Measurements from ENCODE around the gene MTFMT. TPM values are rescaled to one million over a fixed set of nuclear protein-coding genes. Genes with fewer than 3 reads are reported as not detected.

MTFMT gene
- total RNA-seq, 2 experiments from 2014 or later, result 20.2 to 22.8 TPM

DNA sequence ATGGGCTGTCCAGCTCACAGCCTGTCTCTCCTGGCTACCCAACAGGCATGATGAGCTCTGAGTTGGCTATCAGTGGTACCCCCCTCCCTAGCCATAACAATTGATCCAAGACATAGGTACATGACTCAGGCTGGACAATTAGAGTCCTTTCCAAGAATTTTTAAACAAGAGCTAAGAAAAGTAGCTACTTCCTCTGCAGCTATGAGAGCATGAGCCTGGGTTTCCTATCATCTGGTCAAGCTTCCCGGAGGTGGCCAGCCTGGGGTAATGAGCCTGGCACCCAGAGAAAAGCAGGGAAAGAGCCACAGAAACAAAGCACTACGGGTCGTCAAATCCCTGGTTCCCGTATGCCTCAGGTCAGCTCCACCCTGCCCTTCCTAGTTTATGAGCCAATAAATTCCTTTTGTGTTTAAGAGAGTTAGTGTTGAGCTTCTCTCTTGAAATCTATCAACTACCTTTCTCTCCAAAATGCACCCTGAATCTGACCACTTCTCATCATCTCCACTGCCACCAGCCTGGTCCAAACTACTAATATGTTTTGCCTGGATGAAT is 13.4 kb upstream of the MTFMT start:
- no peaks in the 10 kb centered on the region for H3K4me1 Mint-ChIP-seq
- no peak for DNase-seq
- no peak for ATAC-seq
- H3K27ac Mint-ChIP-seq, result no peak overlapping the region
- H3K27me3 Mint-ChIP-seq, result no peaks in the 10 kb centered on the region
- CTCF ChIA-PET, result interaction anchor here (0.6 to 2.2 kb wide), 6 partner anchors 9 to 241 kb away, joined by 3 to 18 read pairs (median 4); no protein-coding TSS in a partner anchor
- no peaks in the 10 kb centered on the region for H3K9me3 Mint-ChIP-seq (ENCODE audit: low read depth)
- H3K36me3 Mint-ChIP-seq, result no peaks in the 10 kb centered on the region
- no peak overlapping the region for H3K4me3 Mint-ChIP-seq

DNA sequence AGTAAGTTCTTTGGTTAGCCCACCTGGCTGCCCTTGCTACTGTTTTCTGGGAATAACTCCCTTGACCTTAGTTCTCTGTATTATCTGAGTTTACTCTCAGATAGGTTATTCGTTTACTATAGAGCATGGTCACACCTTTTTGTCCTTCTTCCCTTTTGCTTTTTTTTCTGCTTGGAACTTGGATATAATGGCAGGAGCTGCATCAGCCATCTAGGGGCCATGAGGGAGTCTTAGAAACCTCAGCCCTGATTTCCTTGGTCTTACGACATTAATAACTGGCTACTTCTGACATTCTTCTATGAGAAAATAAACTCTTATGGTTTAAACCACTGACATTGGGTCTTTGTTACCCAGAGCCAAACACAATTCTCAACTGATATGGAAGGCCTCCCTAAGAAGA is 12.3 kb upstream of the MTFMT start:
- Mint-ChIP-seq H3K27ac (no peak overlapping the region), H3K27me3 (no peaks in the 10 kb centered on the region), H3K36me3 (no peaks in the 10 kb centered on the region), H3K4me1 (no peaks in the 10 kb centered on the region), H3K4me3 (no peak overlapping the region), H3K9me3 (ENCODE audit: low read depth) (no peaks in the 10 kb centered on the region)
- no peak for DNase-seq
- CTCF ChIA-PET, result interaction anchor here (1.3 to 1.9 kb wide), 3 partner anchors 8 to 37 kb away, joined by 3 to 9 read pairs (median 5); no protein-coding TSS in a partner anchor
- ATAC-seq, result no peak

DNA sequence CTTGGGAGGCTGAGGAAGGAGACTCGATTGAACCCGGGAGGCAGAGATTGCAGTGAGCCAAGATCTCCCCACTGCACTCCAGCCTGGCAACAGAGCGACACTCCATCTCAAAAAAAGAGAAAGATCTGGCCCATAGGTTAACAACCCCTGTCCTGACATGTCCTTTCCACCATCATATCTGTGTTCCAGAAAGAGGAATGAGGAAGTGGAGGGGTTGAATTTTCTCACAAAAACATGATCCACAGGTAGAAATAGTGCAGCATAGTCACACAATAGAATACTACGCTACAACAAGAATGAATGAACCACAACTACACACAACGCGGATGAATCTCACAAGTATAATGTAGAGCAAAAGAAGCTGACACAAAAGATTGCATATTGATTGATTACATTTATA is 11.0 kb upstream of the MTFMT start:
- no peaks in the 10 kb centered on the region for H3K36me3 Mint-ChIP-seq
- no peak overlapping the region for H3K27ac Mint-ChIP-seq
- no peaks in the 10 kb centered on the region for H3K4me1 Mint-ChIP-seq
- no peak overlapping the region for H3K4me3 Mint-ChIP-seq
- DNase-seq (no peak), ATAC-seq (no peak)
- CTCF ChIA-PET, result interaction anchor here (0.9 kb wide), 1 partner anchor 61 kb away, joined by 3 read pairs; no protein-coding TSS in a partner anchor
- H3K9me3 Mint-ChIP-seq (ENCODE audit: low read depth), result no peaks in the 10 kb centered on the region
- H3K27me3 Mint-ChIP-seq, result no peaks in the 10 kb centered on the region

DNA sequence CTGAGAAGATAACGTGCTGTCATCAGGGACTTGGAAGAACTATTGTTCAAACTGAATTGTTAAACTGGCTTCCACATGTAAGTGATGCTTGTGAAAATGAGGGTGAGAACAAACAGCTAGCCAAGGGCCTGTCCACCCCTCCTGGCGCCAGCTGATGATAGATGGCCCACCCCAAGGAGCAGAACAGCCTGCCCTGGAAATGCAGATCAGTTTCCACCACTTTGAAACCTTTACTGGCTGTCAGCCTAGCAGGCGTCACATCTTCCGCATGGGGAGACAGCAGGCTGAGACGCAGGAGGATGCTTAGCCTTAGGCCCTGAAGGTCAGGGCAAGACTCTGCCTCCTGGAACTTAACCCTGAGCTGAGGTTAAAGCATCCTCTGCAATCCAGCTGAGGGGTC is 9.4 kb upstream of the MTFMT start:
- CTCF ChIA-PET, result interaction anchor here (1.3 kb wide), 1 partner anchor 63 kb away, joined by 3 read pairs; no protein-coding TSS in a partner anchor
- H3K4me1 Mint-ChIP-seq, result peaks cover under 1% of the 10 kb centered on the region
- no peaks in the 10 kb centered on the region for H3K27me3 Mint-ChIP-seq
- ATAC-seq (no peak), DNase-seq (no peak)
- no peaks in the 10 kb centered on the region for H3K9me3 Mint-ChIP-seq (ENCODE audit: low read depth)
- H3K36me3 Mint-ChIP-seq, result no peaks in the 10 kb centered on the region
- no peak overlapping the region for H3K27ac Mint-ChIP-seq
- no peak overlapping the region for H3K4me3 Mint-ChIP-seq

DNA sequence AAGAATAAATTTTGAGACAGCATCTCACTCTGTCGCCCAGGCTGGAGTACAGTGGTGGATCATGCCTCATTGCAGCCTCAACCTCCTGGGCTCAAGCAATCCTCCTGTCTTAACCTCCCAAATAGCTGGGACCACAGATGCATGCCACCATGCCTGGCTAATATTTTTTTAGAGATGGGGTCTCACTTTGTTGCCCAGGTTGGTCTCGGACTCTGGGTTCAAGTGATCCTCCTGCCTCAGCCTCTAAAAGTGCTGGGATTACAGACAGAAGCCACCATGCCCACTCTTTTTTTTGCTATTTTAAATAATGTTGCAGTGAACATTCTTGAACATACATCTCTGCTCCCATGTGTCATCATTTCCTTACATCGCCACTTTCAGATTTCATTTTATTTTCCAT is 9.0 kb upstream of the MTFMT start:
- CTCF ChIA-PET, result interaction anchor here (1.3 kb wide), 1 partner anchor 63 kb away, joined by 3 read pairs; no protein-coding TSS in a partner anchor

DNA sequence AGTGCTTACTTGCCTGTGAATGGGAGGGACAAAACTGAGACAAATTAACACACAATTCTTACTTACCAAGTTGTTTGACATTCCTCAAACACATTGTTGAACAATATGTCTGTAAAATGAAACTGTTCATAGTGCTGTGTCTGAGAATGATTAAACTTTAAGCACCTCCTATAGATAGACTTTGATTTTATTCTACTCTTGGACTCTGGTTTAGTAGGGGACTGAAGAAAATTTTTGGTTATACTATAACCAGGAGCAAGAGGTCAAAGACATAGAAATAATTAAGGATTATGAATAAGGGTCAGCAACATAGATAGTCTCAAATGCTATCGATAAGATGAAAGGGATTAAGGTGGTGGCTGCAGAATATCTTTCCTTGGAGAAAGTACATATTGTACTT is 7.9 kb upstream of the MTFMT start:
- H3K4me3 Mint-ChIP-seq, result no peak overlapping the region
- no peak for DNase-seq
- no peak for ATAC-seq
- H3K36me3 Mint-ChIP-seq, result no peaks in the 10 kb centered on the region
- CTCF ChIA-PET, result no interaction called here
- H3K27ac Mint-ChIP-seq, result no peak overlapping the region
- H3K4me1 Mint-ChIP-seq, result peaks cover 9% of the 10 kb centered on the region
- H3K9me3 Mint-ChIP-seq (ENCODE audit: low read depth), result no peaks in the 10 kb centered on the region
- H3K27me3 Mint-ChIP-seq, result peaks cover 7% of the 10 kb centered on the region

More for the DNA sequence above, 9.0 kb upstream of the MTFMT start:
- no peaks in the 10 kb centered on the region for H3K27me3 Mint-ChIP-seq
- peaks cover 5% of the 10 kb centered on the region for H3K4me1 Mint-ChIP-seq
- no peak overlapping the region for H3K4me3 Mint-ChIP-seq
- no peak for ATAC-seq
- H3K36me3 Mint-ChIP-seq, result no peaks in the 10 kb centered on the region
- DNase-seq, result no peak
- no peak overlapping the region for H3K27ac Mint-ChIP-seq
- no peaks in the 10 kb centered on the region for H3K9me3 Mint-ChIP-seq (ENCODE audit: low read depth)

DNA sequence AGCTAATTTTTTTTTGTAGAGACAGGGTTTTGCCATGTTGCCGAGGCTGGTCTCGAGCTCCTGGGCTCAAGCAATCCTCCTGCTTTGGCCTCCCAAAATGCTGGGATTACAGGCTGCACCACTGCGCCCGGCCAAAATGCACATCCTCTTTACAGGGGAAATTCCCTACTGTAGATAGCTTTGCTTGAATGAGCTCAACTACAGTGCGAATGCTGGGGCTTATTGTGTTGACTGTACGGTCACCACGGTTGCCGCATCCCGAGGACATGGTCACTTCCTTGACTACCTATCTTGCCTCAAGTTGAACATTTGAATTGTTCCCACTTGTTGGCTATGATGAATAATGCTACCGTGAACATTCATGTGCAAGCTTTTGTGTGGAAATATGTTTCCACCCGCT is 5.3 kb upstream of the MTFMT start:
- Mint-ChIP-seq H3K27ac (no peak overlapping the region), H3K36me3 (no peaks in the 10 kb centered on the region), H3K4me3 (no peak overlapping the region), H3K27me3 (peaks cover 20% of the 10 kb centered on the region), H3K9me3 (ENCODE audit: low read depth) (no peaks in the 10 kb centered on the region), H3K4me1 (peaks cover 11% of the 10 kb centered on the region)
- CTCF ChIA-PET, result interaction anchor here (1.0 to 2.3 kb wide), 13 partner anchors 8 to 350 kb away, joined by 3 to 16 read pairs (median 6); partner anchors contain the start of genes PARP16 and PDCD7
- ATAC-seq, result no peak
- DNase-seq, result no peak

DNA sequence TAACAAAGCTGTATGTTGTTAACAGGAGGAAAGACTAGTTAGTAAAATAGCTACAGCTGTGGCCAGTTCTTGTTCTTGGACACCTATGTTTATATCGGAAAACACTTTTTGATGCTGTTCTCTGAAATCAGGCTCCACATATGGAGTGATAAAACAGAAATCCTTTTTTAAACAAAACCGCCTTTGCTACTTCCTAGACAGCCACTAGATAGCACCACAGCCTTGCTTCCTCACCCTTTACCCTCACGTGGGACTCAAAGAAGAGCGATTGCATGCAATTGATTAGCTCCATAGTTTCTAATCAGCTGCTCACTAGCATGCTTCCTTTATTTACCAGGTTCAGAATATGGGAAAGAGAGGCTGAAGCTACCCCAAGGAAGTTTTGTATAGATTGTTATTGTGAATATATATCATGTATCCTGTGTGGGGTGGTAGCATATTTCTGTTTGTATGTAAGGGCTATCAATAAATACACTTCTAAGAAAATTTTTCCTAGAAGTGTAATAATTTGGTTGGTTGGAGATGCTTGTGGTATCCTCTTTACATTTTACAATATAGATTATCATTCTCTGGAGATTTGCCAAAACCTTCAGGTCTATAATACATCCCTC is 4.3 kb upstream of the MTFMT start:
- Mint-ChIP-seq H3K27ac (no peak overlapping the region), H3K4me3 (no peak overlapping the region), H3K36me3 (no peaks in the 10 kb centered on the region), H3K4me1 (peaks cover 11% of the 10 kb centered on the region), H3K9me3 (ENCODE audit: low read depth) (no peaks in the 10 kb centered on the region), H3K27me3 (peaks cover 20% of the 10 kb centered on the region)
- no peak for DNase-seq
- ATAC-seq, result no peak
- CTCF ChIA-PET, result interaction anchor here (0.6 to 2.3 kb wide), 24 partner anchors 9 to 351 kb away, joined by 3 to 16 read pairs (median 5); partner anchors contain the start of genes KBTBD13 and PARP16

DNA sequence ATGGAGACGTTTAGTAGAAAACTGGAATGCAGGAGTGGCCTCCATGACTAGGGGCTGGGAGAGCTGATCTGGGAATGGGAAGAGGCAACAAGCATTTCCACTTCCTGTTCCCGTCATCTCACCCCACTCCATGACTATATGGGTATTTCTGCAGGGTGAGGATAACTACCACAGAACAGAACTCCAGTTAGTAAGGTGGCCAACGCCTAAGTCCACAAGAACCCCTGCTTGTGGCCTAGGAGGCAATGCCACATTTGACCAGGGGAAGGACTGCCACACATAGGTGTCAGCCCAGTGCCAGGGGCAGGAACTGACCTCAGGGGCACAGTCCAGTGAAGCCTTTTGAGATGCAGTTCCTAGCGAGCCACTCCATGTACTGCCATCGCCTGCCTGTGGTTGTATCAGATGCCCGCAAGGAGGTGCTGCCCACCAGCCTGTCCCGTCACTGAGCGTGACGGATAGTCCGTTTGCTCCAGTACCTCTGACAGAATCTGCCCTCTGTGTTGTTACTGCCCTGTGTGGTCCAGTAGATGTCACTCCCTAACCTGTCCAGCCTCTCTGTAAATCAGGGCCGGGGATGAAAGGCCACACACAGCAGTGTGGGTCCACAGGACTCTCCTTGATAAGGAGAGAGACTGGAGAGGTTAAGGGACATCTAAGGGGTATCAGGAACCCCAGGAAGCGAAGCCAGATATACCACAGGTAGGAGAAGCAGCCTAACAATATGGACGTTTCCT is 3.5 kb upstream of the MTFMT start:
- Mint-ChIP-seq H3K36me3 (no peaks in the 10 kb centered on the region), H3K9me3 (ENCODE audit: low read depth) (no peaks in the 10 kb centered on the region), H3K27ac (no peak overlapping the region), H3K4me3 (no peak overlapping the region), H3K27me3 (peaks cover 20% of the 10 kb centered on the region), H3K4me1 (peaks cover 17% of the 10 kb centered on the region)
- ATAC-seq, result peak; percentile 27
- CTCF ChIA-PET, result interaction anchor here (0.9 to 2.3 kb wide), 16 partner anchors 10 to 352 kb away, joined by 3 to 16 read pairs (median 5); partner anchors contain the start of genes KBTBD13 and PARP16
- DNase-seq, result peak; percentile 58

DNA sequence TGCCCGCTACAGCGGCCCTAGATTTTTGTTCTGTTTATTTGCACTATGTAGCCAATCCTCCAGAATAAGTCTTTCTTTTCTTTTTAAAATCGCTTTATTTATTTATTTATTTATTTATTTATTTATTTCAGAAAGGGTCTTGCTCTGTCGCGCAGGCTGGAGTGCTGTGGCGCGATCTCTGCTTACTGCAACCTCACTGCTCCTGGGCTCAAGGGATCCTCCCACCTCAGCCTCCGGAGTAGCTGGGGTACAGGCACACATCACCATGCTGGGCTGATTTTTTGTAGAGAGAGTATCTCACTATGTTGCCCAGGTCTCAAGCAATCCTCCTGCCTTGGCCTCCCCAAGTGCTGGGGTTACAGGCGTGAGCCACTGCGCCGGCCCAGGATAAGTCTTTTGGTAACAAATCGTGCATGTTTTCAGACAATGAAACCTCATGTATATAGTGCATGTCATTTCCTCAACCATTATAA is 333 bp upstream of the MTFMT start:
- H3K27ac Mint-ChIP-seq, result no peak overlapping the region

DNA sequence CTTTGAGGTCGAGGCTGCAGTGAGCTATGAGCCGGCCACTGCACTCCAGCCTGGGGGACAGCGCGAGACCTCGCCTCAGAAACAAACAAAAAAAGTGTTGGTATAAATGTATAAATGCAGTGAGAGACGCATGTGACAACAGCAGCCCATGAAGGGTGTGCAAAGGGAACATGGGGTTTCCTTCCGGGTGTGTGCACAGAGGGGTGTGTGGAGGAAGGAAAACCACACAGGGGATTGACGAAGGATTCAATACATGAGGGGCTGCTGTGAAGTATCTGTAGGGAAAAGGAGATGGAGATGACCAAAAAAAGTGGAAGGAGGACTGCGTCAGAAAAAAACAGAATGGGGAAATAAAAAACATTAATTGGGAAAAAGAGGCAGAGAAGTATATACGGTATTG is 1.1 kb downstream of the MTFMT start:
- ATAC-seq (no peak), DNase-seq (no peak)
- Mint-ChIP-seq H3K9me3 (ENCODE audit: low read depth) (no peaks in the 10 kb centered on the region), H3K4me3 (peak overlapping the region; percentile 89), H3K27me3 (peaks cover 20% of the 10 kb centered on the region), H3K27ac (peak overlapping the region; percentile 79), H3K36me3 (peaks cover 16% of the 10 kb centered on the region), H3K4me1 (peaks cover 19% of the 10 kb centered on the region)
- CTCF ChIA-PET, result interaction anchor here (0.9 kb wide), 1 partner anchor 244 kb away, joined by 4 read pairs; no protein-coding TSS in a partner anchor

More for the DNA sequence above, 333 bp upstream of the MTFMT start:
- Mint-ChIP-seq H3K9me3 (ENCODE audit: low read depth) (no peaks in the 10 kb centered on the region), H3K36me3 (peaks cover 9% of the 10 kb centered on the region), H3K4me3 (peak overlapping the region; percentile 89), H3K27me3 (peaks cover 20% of the 10 kb centered on the region), H3K4me1 (peaks cover 25% of the 10 kb centered on the region)
- DNase-seq (no peak), ATAC-seq (no peak)
- CTCF ChIA-PET, result no interaction called here

DNA sequence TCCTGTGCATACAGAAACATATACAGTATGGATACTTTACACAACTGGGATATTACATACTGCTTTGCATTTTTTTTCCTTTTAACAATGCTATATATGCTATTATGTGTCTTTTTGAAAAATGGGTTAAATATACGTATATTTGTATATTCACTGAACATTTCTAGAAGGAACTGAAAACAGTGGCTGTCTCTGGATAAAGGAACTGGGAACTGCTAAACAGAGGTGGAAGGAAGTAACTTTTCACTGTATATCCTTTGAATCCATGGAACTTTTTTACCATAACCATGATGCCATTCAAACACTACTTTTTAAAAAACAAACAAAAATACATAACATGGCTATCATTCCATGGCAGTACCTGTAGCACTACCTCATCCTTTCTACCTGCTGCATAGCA is 1.8 kb downstream of the MTFMT start:
- no peak for DNase-seq
- H3K27ac Mint-ChIP-seq, result peak overlapping the region; percentile 79
- H3K4me3 Mint-ChIP-seq, result peak overlapping the region; percentile 89
- peaks cover 19% of the 10 kb centered on the region for H3K36me3 Mint-ChIP-seq
- CTCF ChIA-PET, result interaction anchor here (0.9 kb wide), 1 partner anchor 243 kb away, joined by 4 read pairs; no protein-coding TSS in a partner anchor
- peaks cover 16% of the 10 kb centered on the region for H3K4me1 Mint-ChIP-seq
- peaks cover 15% of the 10 kb centered on the region for H3K27me3 Mint-ChIP-seq
- ATAC-seq, result no peak
- H3K9me3 Mint-ChIP-seq (ENCODE audit: low read depth), result no peaks in the 10 kb centered on the region

DNA sequence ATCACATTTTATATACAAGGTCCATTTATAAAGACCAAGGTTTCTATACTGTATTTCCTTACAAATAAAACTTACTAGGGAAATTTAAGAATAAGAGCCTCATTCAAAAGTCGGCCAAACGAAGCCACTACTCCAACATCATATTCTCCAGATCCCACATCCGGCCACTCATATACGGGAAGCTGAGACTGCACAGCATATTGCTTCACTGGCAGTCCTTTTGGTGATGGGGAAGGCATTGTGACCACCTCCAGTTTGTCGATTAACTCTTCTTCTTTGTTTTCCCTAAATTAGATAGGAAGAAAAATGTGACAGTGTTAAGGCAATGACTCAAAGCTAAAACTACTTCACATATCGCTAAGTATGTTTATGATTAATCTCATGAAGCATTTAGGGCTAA is 2.7 kb downstream of the MTFMT start:
- Mint-ChIP-seq H3K27me3 (peaks cover 7% of the 10 kb centered on the region), H3K4me1 (peaks cover 14% of the 10 kb centered on the region)
- CTCF ChIA-PET, result no interaction called here

More for the DNA sequence above, 2.7 kb downstream of the MTFMT start:
- ATAC-seq (no peak), DNase-seq (no peak)
- Mint-ChIP-seq H3K4me3 (no peak overlapping the region), H3K9me3 (ENCODE audit: low read depth) (no peaks in the 10 kb centered on the region), H3K27ac (peak overlapping the region; percentile 59), H3K36me3 (peaks cover 19% of the 10 kb centered on the region)
